Hematopoietic multipotent progenitor cell treated with erythropoietin and hydrocortisone succinate and interleukin-3 and kit ligand, for 6 days (in vitro differentiated cells): Measurements from ENCODE around the gene EPHA2.

ENCODE experiments used
- DNase-seq: peaks from one replicate; pipeline ENCODE4 v3.0.0-alpha.2; 2015

EPHA2 gene

GRCh38 chr1:16149146-16149545 lies 6.7 kb downstream of the EPHA2 start:
- no peak for DNase-seq

- no peak for DNase-seq
These were observed 7.4 kb downstream of the EPHA2 start for GRCh38 chr1:16148329-16149092.

- DNase-seq = no peak
These were observed 8.5 kb downstream of the EPHA2 start for GRCh38 chr1:16147156-16147926.

- DNase-seq = no peak
These were observed 9.4 kb downstream of the EPHA2 start for GRCh38 chr1:16146279-16147155.

- peak; percentile 51 for DNase-seq
These were observed 10.1 kb downstream of the EPHA2 start for GRCh38 chr1:16145662-16146278.

- DNase-seq = no peak
These were observed 10.7 kb downstream of the EPHA2 start for GRCh38 chr1:16145030-16145661.

- no peak for DNase-seq
These were observed 11.4 kb downstream of the EPHA2 start for GRCh38 chr1:16144325-16145029.

- peak; percentile 83 for DNase-seq
These were observed 12.1 kb downstream of the EPHA2 start for GRCh38 chr1:16143566-16144324.

GRCh38 chr1:16143005-16143565 lies 12.8 kb downstream of the EPHA2 start:
- no peak for DNase-seq

GRCh38 chr1:16142383-16142995 lies 13.4 kb downstream of the EPHA2 start:
- DNase-seq = no peak

GRCh38 chr1:16141573-16142336 lies 14.1 kb downstream of the EPHA2 start:
- no peak for DNase-seq

GRCh38 chr1:16140068-16140596 lies 15.7 kb downstream of the EPHA2 start:
- DNase-seq = no peak

- DNase-seq = no peak
These were observed 16.4 kb downstream of the EPHA2 start for GRCh38 chr1:16139473-16139962.

- no peak for DNase-seq
These were observed 17.1 kb downstream of the EPHA2 start for GRCh38 chr1:16138772-16139221.

GRCh38 chr1:16137890-16138467 lies 17.9 kb downstream of the EPHA2 start:
- DNase-seq = no peak

- DNase-seq = no peak
These were observed 20.4 kb downstream of the EPHA2 start for GRCh38 chr1:16135501-16135900.

- DNase-seq = no peak
These were observed 21.0 kb downstream of the EPHA2 start for GRCh38 chr1:16134906-16135305.

- DNase-seq = no peak
These were observed 21.6 kb downstream of the EPHA2 start for GRCh38 chr1:16134066-16134801.
